Fibroblast of upper back skin (primary cell): ENCODE data around the gene SPDYE6.
"Not testable (repeated sequence)": the region's sequence is repeated elsewhere in the genome, so short reads cannot be mapped to it uniquely, and the experiment has no call there.

Experiments used
- DNase-seq: peaks from one replicate; pipeline ENCODE4 v3.0.0-alpha.2; 2013

Gene SPDYE6

DNA sequence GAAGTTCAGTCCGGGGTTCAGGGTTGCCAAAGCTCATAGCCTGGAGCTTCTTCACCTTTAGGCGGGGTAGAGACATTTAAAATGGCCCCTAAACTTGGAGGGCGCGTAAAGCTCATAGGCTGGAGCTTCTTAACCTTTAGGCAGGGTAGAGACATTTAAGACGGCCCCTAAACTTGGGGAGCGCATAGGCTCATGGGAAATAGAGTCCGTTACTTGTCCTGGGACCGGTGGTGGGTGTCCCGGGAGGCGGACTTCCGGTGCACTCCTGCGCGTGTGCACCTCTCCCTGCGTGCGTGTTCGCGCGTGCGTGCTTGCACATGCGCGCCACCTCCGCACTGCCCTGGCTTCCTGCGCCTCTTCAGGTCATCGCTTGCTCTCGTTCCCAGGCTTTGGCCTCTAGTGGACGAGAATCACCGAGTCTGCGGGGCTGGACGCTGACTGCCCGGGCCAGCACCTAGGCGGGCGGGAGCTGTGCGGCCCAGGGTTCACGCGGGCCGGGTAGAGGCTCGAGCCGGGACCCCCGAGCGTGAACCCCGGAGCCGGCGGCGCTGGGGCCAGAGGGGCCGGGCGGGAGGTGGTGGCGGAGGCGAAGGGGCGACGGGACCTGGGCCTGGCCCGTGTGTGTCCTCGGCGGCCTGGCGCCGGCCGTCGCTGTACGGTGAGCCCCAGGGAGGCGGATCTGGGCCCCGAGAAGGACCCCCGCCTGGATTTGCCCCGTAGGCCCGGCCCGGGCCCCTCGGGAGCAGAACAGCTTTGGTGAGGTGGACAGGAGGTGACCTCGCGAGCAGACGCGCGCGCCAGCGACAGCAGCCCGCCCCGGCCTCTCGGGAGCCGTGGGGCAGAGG, 7.5 kb upstream of the SPDYE6 start:
- peak; percentile 99 for DNase-seq

DNA sequence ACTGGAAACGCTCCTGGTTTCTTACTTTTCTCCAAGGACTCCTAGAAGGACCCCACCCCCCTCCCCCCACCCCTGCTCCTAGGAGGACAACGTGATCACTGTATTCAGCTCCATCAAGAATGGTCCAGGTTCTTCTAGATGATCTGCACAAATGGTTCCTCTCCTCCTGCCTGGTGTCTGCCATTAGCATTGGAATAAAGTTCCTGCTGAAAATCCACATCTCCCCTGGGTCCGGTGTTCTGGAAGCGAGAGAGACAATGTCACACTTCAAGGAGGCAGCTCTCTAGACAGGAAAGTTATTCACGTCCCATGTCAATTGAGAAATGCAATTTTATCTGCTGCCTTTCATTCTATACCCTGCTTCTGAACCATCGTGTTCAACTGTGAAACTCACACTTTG, 9.3 kb downstream of the SPDYE6 start:
- DNase-seq = not testable (repeated sequence)

DNA sequence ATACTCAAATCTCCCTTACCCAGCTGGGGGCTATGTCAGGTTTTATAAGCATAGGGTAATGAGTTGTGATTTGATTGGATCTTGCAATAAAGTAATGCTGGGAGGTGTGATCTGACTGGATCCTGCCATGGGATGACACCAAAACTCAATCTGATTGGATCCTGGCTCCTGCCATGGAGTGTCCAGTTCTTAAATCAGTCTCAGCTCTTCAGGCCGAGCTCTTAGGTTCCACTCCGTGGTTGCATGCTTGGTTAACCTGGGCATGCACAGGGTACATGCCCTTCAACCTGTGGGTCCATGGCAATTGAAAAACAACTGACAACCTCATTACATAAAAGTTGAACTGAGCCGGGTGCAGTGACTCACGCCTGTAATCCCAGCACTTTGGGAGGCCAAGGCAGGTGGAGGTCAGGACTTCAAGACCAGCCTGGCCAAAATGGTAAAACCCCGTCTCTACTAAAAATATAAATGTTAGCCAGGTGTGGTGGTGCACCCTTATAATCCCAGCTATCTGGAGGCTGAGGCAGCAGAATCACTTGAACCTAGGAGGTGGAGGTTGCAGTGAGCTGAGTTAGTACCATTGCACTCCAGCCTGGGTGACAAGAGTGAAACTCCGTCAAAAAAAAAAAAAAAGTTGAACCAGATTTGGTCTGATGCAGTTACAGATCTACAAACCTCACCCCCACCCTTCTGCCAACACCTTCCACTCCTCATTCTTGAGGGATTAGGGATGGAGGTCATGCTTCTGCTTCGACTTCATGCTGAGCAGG, 15.5 kb downstream of the SPDYE6 start:
- DNase-seq = not testable (repeated sequence)

DNA sequence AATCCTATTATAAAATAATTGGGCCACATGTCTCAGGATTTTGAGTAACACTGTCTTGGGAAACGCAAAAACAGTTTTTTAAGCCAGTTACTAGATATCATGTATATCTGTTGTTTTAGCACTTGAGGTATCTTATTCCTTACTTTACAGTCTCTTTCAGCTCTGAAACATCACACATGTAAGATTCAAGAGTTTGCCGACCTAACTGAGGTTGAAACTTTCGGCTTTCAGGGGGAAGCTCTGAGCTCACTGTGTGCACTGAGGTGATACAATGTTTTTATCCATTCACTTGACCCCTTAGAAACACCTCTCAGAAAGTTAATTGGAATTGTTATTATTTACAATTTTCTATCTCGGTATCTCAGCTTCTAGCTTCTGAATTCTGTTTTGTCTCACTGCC, 18.8 kb downstream of the SPDYE6 start:
- not testable (repeated sequence) for DNase-seq

DNA sequence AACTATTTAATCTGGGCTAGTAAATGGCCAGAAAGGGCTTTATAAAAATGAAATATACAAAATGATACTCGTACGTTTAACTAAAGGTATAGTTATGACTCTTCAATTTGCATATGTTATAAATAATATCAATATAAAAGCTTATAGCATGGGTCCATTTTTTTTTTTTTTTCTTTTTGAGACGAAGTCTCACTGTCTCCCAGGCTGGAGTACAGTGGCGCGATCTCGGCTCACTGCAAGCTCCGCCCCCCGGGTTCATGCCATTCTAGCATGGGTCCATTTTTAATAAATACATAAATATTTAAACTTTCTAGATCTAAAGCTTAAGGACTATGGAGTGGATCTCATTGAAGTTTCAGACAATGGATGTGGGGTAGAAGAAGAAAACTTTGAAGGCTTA, 19.2 kb downstream of the SPDYE6 start:
- DNase-seq = not testable (repeated sequence)

DNA sequence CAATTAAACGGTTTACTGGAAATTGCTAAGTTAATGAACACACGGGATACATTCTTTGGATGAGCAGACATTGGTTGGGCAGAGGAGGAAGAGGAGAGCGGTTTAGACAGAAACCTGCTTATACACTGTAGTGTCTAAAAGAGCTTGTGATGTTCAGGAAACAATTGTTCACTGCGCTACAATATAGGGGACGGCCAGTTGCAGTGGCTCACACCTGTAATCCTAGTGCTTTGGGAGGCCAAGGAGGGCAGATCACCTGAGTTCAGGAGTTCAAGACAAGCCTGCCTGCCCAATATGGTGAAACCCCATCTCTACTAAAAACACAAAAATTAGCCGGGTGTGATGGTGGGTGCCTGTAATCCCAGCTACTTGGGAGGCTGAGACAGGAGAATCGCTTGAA, 20.7 kb downstream of the SPDYE6 start:
- DNase-seq = not testable (repeated sequence)

DNA sequence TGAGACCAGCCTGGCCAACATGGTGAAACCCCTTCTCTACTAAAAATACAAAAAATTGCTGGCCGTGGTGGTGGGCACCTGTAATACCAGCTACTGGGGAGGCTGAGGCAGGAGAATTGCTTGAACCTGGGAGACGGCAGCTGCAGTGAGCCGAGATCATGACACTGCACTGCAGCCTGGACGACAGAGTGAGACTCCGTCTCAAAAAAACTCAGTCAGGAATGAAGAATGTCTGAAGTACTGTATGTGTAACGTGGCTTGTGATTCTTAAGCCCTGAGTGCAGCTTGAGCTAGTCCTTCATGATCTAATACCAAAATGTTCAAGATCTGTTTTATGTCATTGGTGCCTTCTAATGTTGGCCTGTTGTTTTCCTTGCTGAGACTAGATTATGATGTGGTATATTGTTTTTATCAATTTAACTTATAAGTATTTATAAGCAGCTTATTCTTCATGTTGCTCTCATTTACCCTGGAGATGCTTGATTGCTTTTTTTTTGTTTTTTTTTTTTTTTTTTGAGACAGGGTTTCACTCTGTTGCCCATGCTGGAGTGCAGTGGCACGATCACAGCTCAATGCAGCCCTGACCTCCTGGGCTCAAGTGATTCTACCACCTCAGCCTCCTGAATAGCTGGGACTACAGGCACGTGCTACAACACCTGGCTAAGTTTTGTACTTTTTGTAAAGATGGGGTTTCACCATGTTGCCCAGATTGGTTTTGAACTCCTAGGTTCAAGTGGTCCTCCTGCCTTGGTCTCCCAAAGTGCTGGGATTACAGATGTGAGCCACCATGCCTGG, 25.4 kb downstream of the SPDYE6 start:
- DNase-seq = not testable (repeated sequence)

DNA sequence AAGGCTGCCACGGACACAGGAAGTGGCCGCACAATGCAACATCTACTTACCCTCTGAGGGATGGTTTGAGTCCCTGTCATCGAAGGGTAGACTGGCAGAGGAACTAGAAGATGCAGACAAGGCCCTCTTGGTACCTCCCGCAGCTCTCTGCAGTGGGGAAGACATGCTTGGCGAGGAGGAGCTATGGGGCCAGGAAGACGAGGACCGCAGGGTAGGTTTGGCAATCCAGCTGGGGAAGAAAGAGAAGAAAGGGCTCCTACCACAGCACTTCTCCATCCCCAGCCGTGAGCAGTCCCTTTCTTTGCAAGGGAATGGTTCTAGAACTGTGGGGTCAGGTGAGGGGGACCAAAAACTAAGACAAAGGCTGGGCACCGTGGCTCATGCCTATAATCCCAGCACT, 26.9 kb downstream of the SPDYE6 start:
- not testable (repeated sequence) for DNase-seq

DNA sequence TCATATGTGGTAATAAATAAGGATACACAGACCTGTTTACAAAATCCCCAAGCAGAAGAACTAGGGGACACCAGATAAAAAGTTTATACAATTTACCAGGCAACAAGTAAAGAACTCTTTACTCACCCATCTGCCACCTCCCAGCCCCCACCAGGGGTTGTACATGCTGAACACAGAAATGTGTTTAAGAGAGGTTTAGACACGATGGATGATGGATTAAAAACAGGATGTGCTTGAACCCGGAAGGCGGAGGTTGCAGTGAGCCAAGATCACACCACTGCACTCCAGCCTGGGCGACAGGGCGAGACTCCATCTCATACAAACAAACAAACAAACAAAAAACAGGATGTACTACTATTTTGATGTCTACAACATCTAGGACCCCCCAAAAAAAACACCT, 27.4 kb downstream of the SPDYE6 start:
- not testable (repeated sequence) for DNase-seq

DNA sequence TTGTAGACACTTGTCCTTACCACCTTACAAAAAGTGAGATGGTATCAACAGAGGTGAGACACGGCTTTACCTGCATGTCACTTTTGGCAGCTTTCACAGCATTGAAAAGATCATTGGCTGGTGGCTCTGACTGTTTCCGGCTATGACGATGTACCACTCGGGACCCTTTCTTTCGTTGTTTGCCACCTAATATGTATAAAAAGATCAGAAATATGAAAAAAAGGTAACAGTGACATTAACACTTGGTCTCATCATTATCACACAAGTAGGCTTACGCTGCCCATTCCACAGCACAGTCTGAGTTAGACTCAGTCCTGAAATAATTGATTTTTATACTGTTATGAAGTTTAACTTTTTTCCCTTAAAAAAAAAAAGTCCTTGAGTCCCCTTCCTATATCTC, 29.1 kb downstream of the SPDYE6 start:
- not testable (repeated sequence) for DNase-seq

DNA sequence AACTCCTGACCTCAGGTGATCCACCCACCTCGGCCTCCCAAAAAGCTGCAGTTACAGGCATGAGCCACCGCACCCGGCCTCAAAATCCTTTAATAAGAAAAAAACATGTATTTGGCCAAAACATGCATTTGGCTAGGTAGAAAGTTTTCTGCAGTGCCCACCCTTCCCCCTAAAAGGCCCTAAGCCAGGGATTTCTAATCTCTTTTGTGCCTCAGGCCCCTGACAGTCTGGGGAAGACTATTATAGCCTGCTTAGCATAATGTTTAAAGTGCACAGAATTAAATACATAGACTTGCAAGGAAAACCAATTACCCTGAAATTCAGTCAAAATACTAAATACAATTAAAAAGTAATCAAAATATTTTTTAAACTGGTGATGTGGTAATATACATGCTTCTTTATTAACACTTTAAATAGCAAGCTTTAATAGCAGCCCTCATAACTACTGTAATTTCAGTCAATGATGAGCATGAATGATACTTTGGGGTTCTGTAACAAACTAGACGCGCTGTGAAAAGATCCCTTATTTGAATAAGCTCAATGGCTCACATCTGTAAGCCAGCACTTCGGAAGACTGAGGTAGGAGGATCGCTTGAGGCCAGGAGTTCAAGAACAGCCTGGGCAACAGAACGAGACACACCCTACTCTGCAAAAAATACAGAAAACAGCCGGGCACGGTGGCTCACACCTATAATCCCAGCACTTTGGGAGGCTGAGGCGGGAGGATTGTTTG, 29.9 kb downstream of the SPDYE6 start:
- no peak for DNase-seq

DNA sequence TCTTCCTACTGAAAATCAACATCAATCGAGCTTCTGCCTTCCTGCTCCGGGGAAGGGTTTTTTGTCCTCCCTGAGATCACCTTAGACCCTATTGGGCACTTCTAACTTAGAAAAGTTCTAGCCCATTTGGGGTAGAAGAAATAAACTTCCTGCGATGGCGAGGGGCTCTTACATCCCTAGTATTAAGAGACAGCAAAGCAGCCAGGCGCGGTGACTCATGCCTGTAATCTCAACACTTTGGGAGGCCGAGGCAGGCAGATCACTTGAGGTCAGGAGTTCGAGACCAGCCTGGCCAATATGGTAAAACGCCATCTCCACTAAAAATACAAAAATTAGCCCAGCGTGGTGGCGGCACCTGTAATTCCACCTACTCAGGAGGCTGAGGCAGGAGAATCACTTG, 31.1 kb downstream of the SPDYE6 start:
- DNase-seq = not testable (repeated sequence)

DNA sequence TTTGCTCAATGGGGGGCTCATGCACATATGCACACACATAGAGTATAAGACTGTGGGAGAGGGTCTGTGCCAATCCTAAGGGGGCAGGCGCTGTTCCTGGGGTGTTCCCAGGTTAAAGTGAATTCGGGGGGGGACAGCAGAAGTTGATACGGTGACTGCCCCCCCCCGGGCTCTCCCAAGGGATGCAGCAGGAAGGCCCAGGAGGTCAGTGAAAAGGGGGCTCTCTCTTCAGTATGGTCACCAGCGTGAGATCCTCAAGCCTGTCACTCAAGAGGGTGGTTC, 32.4 kb downstream of the SPDYE6 start:
- no peak for DNase-seq

DNA sequence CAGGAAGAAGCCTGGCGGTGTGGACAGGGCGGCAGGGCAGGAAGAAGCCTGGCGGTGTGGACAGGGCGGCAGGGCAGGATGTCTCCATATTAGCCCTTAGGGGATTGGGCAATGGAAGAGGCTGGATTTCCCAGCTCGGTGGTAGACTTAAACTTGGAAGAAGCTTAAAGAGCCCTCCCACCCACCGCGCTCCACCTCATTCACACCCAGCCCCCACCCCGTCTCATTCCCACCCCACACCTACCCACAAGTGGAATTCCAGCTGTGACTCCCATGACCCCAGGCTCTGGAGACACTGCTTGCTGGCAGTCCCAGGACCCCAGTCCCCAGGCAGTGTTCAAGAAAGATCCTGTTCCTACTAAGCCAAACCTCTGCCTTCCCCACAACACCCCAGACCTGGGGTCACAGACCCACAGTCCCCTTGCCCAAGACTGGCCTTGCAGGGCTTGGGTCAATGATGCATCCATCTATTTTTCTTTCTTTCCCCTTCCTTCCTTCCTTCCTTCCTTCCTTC, 34.0 kb downstream of the SPDYE6 start:
- no peak for DNase-seq

DNA sequence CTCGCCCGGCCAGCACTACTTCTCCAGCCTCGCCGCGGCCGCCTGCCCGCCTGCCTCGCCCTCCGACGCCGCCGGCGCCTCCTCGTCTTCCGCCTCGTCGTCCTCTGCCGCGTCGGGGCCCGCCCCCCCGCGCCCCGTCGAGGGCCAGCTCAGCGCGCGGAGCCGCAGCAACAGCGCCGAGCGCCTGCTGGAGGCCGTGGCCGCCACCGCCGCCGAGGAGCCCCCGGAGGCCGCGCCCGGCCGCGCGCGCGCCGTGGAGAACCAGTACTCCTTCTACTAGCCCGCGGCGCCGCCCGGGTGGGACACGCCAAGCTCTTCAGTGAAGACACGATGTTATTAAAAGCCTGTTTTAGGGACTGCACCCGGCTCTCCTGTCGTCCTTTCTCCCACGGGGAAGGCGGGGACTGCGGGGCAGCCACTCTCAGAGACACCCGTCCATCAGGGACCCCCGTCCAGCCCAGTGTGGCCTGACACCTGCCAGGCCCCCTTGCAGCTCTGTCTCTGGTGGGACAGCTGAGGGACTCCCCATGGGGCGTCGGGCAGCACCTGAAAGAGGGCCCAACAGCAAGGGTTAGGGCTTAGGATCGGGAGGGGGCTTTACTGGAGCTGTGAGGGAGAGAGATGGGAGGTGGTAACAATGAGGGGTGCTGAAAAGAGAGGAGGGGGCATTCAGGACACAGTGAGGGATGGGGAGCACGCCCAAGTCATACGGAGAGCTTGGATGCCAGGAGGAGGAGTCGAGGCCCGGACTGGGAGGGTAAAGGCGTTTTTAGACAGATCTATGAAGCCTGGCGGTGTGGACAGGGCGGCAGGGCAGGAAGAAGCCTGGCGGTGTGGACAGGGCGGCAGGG, 34.7 kb downstream of the SPDYE6 start:
- no peak for DNase-seq

DNA sequence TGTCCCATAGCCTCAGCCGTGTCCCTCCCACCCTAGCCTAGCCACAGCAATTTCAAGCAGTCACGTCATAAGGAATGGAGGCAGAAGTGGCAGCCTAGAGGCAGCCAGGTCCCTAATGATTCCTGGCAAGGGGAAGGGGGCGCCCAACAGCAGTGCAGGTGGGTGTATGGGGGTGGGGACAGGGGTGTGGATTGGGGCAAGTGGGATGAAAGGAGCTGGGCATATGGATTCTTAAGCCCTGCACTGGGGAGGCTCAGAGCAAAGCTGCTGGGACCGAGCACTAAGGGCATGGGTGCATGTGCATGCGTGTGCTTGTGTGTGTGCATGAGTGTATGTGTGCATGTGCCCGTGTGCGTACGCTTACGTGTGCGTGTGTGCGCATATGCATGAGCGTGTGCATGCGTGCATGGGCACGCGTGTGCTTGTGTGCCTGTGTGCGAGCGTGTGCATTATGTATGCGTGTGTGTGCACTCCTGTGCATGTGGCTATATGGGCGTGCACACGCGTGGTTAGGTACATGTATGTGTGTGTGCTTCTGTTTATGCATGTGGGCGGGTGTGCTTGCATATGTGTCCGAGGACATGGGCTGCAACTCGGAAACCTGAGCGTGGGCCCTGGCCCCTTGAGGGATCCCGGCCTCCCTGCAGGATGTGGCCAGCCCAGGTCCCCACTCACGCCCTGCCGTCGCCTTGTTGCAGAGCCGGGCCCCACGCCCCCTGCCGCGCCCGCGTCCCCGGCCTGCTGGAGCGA, 35.5 kb downstream of the SPDYE6 start:
- no peak for DNase-seq

DNA sequence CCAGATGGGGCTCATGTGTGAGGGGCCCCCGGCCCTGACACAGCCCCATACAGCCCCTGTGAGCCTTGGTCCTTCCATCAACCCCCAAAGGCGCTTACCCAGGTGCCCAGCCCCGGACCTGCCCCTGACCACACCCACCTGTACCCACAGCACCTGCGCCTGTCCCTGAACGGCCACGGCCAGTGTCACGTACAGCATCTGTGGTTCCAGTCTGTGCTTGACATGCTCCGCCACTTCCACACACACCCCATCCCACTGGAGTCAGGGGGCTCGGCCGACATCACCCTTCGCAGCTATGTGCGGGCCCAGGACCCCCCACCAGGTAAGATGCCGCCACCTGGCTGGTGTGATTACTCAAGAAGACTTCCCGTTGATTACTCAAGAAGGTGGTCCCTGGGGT, 36.1 kb downstream of the SPDYE6 start:
- DNase-seq = no peak

DNA sequence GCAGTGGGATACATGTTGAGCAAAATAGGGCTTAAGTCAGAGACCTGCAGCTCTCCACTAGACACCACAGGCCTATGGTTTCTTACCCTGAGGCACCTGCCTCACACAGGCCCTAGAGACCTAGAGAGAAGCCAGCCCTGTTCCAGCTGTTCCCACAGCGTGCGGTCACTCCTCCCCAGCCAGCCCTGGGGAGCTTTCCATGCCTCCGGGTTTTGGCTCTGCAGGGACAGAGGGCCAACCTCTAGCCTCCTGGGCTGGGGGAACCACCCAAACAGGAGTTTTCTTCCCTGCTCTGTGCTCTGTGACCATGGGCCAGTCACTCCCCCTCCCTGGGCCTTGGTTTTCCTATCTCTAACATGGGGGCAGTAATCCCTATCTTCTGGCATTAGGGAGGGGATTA, 36.6 kb downstream of the SPDYE6 start:
- no peak for DNase-seq

DNA sequence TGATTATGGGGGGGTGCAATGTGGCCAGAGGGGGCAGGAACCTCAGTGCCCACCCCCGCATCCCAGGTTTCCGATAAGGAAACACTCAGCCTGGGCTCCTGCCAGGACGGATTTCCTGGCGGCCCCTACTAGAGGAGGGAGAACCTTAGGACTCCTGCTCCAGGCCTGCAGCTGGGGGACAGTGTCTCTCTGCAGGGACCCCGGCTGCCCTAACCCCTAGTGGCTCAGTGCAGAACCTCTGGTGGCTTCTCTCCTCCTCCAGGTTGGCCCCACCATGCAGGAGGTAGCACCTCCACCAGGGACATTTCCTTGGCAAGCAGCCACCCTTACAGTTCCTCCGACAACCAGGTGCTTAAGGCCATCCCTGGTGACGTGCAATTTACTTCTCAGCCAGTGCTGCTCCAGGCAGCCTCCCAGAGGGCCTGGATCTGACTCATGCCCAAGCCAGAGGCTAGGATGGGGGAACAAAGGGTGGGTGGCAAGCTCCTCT, 37.7 kb downstream of the SPDYE6 start:
- no peak for DNase-seq

DNA sequence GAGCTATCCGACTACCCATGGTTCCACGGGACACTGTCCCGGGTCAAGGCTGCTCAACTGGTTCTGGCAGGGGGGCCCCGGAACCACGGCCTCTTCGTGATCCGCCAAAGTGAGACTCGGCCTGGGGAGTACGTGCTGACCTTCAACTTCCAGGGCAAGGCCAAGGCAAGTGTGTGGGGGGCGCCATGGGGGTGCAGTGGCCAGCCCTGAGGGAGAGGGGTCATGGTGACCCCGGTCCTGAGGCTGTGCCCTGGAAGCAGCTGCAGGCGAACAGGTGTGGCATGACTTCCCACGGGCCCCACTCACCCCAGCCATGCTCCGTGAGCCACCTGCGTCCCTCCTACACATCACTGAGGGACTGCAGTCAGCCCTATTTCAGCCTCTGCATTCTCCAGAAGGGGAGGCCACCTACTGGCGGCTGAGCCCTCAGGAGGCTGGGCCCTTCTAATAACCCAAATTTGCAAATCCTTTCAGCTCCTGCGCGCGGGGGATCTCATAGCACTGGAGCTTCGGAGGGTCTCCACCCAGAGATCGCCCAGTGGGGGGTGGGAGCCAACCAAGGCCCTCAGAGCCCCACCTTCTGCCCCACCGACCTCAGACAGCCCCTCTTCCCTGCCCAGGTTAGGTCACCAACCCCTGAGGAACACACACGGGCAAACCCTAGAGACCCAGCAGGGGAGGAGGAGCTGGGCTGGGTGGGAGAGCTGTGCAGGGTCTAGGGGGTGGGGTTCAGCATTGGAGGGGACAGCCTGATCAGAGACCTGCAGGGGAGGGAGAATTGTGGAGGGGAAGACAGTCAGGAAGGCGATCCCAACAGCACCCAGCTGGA, 38.8 kb downstream of the SPDYE6 start:
- DNase-seq = no peak
